VCaP (cell line): ENCODE results near the gene PDLIM1.

ENCODE experiments used
- H3K27ac ChIP-seq: fragments of 450-650 bp; 2 replicates; pipeline ENCODE4 v1.5.1; 2017
- TF ChIP-seq, protein P1 (sequence below): fragments of 450-650 bp; conservative IDR thresholded peaks from 2 replicates; pipeline ENCODE4 v1.5.1; 2017; ENCODE audit warnings: mild to moderate bottlenecking, moderate library complexity

The PDLIM1 gene

GRCh38 chr10:95295031-95295755, 4.4 kb upstream of the PDLIM1 start:
- H3K27ac ChIP-seq: peak overlapping the region; percentile 58
- TF ChIP-seq, protein P1, sequence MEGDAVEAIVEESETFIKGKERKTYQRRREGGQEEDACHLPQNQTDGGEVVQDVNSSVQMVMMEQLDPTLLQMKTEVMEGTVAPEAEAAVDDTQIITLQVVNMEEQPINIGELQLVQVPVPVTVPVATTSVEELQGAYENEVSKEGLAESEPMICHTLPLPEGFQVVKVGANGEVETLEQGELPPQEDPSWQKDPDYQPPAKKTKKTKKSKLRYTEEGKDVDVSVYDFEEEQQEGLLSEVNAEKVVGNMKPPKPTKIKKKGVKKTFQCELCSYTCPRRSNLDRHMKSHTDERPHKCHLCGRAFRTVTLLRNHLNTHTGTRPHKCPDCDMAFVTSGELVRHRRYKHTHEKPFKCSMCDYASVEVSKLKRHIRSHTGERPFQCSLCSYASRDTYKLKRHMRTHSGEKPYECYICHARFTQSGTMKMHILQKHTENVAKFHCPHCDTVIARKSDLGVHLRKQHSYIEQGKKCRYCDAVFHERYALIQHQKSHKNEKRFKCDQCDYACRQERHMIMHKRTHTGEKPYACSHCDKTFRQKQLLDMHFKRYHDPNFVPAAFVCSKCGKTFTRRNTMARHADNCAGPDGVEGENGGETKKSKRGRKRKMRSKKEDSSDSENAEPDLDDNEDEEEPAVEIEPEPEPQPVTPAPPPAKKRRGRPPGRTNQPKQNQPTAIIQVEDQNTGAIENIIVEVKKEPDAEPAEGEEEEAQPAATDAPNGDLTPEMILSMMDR: no peak

- no peak overlapping the region for H3K27ac ChIP-seq
- TF ChIP-seq, protein P1: no peak
Observed at GRCh38 chr10:95293631-95294030, 2.8 kb upstream of the PDLIM1 start.

DNA sequence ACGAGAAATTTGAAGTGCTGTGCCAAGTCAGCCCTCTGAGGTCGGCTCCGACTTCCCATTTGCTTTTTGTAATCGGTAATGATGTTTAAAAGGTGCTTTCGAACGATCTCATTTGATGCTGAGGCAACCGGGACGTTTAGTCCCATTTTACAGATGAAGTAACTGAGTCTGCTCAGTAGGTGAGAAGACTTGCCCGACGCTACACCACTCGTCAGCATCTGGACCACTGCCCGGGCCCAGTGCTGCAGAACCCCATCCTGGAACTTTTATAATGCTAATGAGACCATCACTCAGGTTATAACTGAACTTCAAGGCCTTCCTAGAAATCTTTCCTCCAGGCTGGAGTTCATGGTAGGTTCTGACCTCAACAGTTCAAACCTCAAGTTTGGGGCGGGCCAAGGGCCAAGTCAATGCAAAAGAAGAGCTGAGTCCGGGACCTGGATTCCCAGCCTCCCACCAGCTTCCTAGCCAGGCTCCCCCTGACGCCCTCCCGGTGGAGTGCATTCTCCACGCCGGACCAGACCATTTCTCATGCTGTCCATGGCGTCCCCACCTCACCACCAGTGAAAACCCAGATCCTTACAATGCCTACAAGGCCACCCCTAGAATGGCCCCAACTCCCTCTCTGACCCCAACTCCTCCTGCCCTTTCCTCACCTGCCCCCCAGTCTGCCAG, 699 bp upstream of the PDLIM1 start:
- H3K27ac ChIP-seq: peak overlapping the region; percentile 47; the same call in 1 of the 2 replicates
- TF ChIP-seq, protein P1: no peak

DNA sequence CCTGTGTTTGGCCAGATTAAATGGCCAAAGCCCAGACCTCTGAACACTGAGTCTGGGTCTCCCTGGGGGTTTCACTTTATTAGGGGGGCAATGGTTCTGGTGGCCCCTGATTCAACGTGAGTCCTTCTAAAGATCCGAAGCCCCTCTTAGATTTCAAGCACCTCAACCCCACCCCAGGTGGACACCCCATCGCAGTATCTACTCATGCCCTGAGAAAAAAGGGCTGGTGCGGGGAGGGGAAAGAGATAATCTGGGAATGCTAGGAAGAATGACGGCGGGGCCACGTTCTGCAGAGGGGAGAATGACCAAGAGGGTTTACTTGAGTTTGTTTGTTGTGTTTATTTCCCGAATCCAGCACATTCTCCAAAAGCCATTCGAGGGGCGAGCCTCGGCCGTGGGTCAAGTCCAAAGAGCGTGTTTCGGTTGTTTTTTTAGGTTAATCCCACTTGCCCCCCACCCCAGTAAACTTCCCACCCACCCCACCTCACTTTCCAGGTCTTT, 832 bp downstream of the PDLIM1 start:
- TF ChIP-seq, protein P1: no peak
- no peak overlapping the region for H3K27ac ChIP-seq

- H3K27ac ChIP-seq: no peak overlapping the region
- TF ChIP-seq, protein P1: no peak
Observed at GRCh38 chr10:95289003-95289920, 1.5 kb downstream of the PDLIM1 start.

DNA sequence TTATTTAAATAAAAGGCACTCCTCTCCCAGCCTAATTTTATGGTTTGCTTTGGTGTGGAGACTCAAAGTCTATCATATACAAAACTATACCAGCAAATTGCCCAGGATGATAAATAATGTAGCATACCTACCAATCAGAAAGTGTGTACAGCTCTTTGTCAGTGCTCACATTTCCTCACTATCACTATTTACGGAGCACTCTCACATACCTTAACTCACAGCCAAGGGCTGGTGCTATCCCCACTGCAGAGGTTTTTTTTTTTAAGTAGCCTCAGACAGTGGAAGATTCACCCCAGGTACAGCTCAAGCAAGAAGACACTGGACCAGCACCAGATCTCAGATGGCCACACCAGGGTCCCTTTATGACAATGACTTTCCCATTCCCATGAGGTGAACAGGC, 2.5 kb downstream of the PDLIM1 start:
- TF ChIP-seq, protein P1: no peak
- H3K27ac ChIP-seq: no peak overlapping the region

- TF ChIP-seq, protein P1: no peak
- H3K27ac ChIP-seq: no peak overlapping the region
Observed at GRCh38 chr10:95287281-95287680, 3.5 kb downstream of the PDLIM1 start.
